Measurements from ENCODE around the gene TNFRSF17. TPM values are rescaled to one million over a fixed set of nuclear protein-coding genes. Genes with fewer than 3 reads are reported as not detected.

The TNFRSF17 gene
- total and polyA plus RNA-seq, 4 donors, result 0.20 to 0.29 (median 0.22) TPM; not detected in 1

Small RNAs within 50 kb of the gene (small RNA-seq; reads per million reads assigned to genes)
- not detected for gene AC007216.5 (ENCODE audit: low replicate concordance)
- gene UBL5P4 (ENCODE audit: low replicate concordance), result not detected

Other genes with a start within 250 kb of the TNFRSF17 start
- gene TXNDC11, start 222.4 kb upstream of the TNFRSF17 start, total RNA-seq, result 10 to 100 TPM; 18.1 to 34.3 TPM
- gene TXNDC11, start 222.4 kb upstream of the TNFRSF17 start, polyA plus RNA-seq (ENCODE audit: insufficient read length in 2 of 2), result 10 to 100 TPM; 31.2 TPM
- 10 to 100 TPM; 65.3 to 66.0 TPM for gene ZC3H7A, start 168.0 kb upstream of the TNFRSF17 start, total RNA-seq
- 10 to 100 TPM; 67.4 to 73.9 TPM for gene ZC3H7A, start 168.0 kb upstream of the TNFRSF17 start, polyA plus RNA-seq (ENCODE audit: insufficient read length in 2 of 2)
- gene RSL1D1, start 113.7 kb upstream of the TNFRSF17 start, total RNA-seq, result 100 to 1,000 TPM in 1 of 2 donors, 10 to 100 TPM in 1; 67.2 to 133 TPM
- gene RSL1D1, start 113.7 kb upstream of the TNFRSF17 start, polyA plus RNA-seq (ENCODE audit: insufficient read length in 2 of 2), result 100 to 1,000 TPM; 102 to 115 TPM
- 10 to 100 TPM; 60.4 to 73.2 TPM for gene GSPT1, start 49.3 kb upstream of the TNFRSF17 start, total RNA-seq
- gene GSPT1, start 49.3 kb upstream of the TNFRSF17 start, polyA plus RNA-seq (ENCODE audit: insufficient read length in 2 of 2), result 10 to 100 TPM; 87.5 to 98.3 TPM
- 1 to 10 TPM; 4.6 to 5.0 TPM for gene NPIPB2, start 23.2 kb upstream of the TNFRSF17 start, total RNA-seq
- 1 to 10 TPM; 3.5 to 5.6 TPM for gene NPIPB2, start 23.2 kb upstream of the TNFRSF17 start, polyA plus RNA-seq (ENCODE audit: insufficient read length in 2 of 2)
- 10 to 100 TPM; 16.2 to 21.9 TPM for gene SNX29, start 11.5 kb downstream of the TNFRSF17 start, total RNA-seq
- 10 to 100 TPM; 17.1 to 17.7 TPM for gene SNX29, start 11.5 kb downstream of the TNFRSF17 start, polyA plus RNA-seq (ENCODE audit: insufficient read length in 2 of 2)

Measured in spinal cord (tissue), 4 donors.